ENCODE data around the gene NCOA5. TPM values are rescaled to one million over a fixed set of nuclear protein-coding genes. Genes with fewer than 3 reads are reported as not detected.

Gene NCOA5
- total and polyA plus RNA-seq, 8 donors: 20.6 to 55.0 (median 49.3) TPM

GRCh38 chr20:46036370-46036769, 53.4 kb downstream of the NCOA5 start:
- peaks cover 22 to 52% of the 10 kb centered on the region in 2 donors for H3K27me3 ChIP-seq
- intact Hi-C loops (cut with DNase I): no loop called here
- peaks cover 0 to 4% of the 10 kb centered on the region in 2 donors for H3K4me1 ChIP-seq
- no peak for TF ChIP-seq CTCF (IDR thresholded peaks at IDR 0.05)
- no peak overlapping the region for H3K4me3 ChIP-seq
- H3K27ac ChIP-seq: no peak overlapping the region
- H3K9me3 ChIP-seq: no peaks in the 10 kb centered on the region
- no peaks in the 10 kb centered on the region for H3K36me3 ChIP-seq
- ATAC-seq: no peak
- DNase-seq: no peak

GRCh38 chr20:46035713-46036112, 54.0 kb downstream of the NCOA5 start:
- no peak for TF ChIP-seq CTCF (IDR thresholded peaks at IDR 0.05)
- no peaks in the 10 kb centered on the region for H3K36me3 ChIP-seq
- intact Hi-C loops (cut with DNase I): no loop called here
- peaks cover 0 to 4% of the 10 kb centered on the region in 2 donors for H3K4me1 ChIP-seq
- DNase-seq (no peak), ATAC-seq (no peak)
- H3K27ac ChIP-seq: no peak overlapping the region
- no peak overlapping the region for H3K4me3 ChIP-seq
- H3K27me3 ChIP-seq: peaks cover 29 to 53% of the 10 kb centered on the region in 2 donors
- H3K9me3 ChIP-seq: no peaks in the 10 kb centered on the region

- Histone ChIP-seq H3K36me3 (no peaks in the 10 kb centered on the region), H3K27ac (no peak overlapping the region), H3K4me3 (no peak overlapping the region), H3K27me3 (peaks cover 33 to 58% of the 10 kb centered on the region in 2 donors), H3K9me3 (no peaks in the 10 kb centered on the region), H3K4me1 (peaks cover 0 to 4% of the 10 kb centered on the region in 2 donors)
- ATAC-seq: no peak
- no peak for TF ChIP-seq CTCF (IDR thresholded peaks at IDR 0.05)
- no peak for DNase-seq
- intact Hi-C loops (cut with DNase I): no loop called here
These were observed 54.5 kb downstream of the NCOA5 start for GRCh38 chr20:46035253-46035652.

- DNase-seq (no peak), ATAC-seq (no peak)
- H3K27ac ChIP-seq: no peak overlapping the region
- no peaks in the 10 kb centered on the region for H3K9me3 ChIP-seq
- H3K36me3 ChIP-seq: no peaks in the 10 kb centered on the region
- H3K27me3 ChIP-seq: peaks cover 39 to 70% of the 10 kb centered on the region in 2 donors
- no peak overlapping the region for H3K4me3 ChIP-seq
- TF ChIP-seq CTCF (IDR thresholded peaks at IDR 0.05): no peak
- intact Hi-C loops (cut with DNase I): no loop called here
- H3K4me1 ChIP-seq: peaks cover 0 to 4% of the 10 kb centered on the region in 2 donors
These were observed 55.7 kb downstream of the NCOA5 start for GRCh38 chr20:46034039-46034438.

- DNase-seq (no peak), ATAC-seq (no peak)
- H3K27me3 ChIP-seq: peaks cover 54 to 93% of the 10 kb centered on the region in 2 donors
- no peaks in the 10 kb centered on the region for H3K36me3 ChIP-seq
- no peak overlapping the region for H3K27ac ChIP-seq
- peaks cover 0 to 4% of the 10 kb centered on the region in 2 donors for H3K4me1 ChIP-seq
- H3K9me3 ChIP-seq: no peaks in the 10 kb centered on the region
- no peak for TF ChIP-seq CTCF (IDR thresholded peaks at IDR 0.05)
- intact Hi-C loops (cut with DNase I): no loop called here
- H3K4me3 ChIP-seq: no peak overlapping the region
These were observed 58.0 kb downstream of the NCOA5 start for GRCh38 chr20:46031701-46032254.
